Endothelial cell of umbilical vein (primary cell): Measurements from ENCODE around the gene RPS5. TPM values are rescaled to one million over a fixed set of nuclear protein-coding genes. Genes with fewer than 3 reads are reported as not detected.

Source experiments
- BruUV-seq: library from RNA; stranded (reverse); fragments of 400-500 nt; replicated peaks from 2 replicates; lab custom pipeline; 2021; lab: Mats Ljungman, UMichigan
- CTCF ChIA-PET: fragments of 300-600, 350-600 bp; sonication (Branson Sonifier 250); formaldehyde crosslinking; loops from one replicate; lab custom pipeline; 2021; ENCODE audit warnings: antibody characterized with exemption, inconsistent platforms; lab: Charles Lee
- POLR2A ChIA-PET: fragments of 300-600, 350-600 bp; sonication (Branson Sonifier 250); formaldehyde crosslinking; loops from one replicate; lab custom pipeline; 2021; ENCODE audit warnings: antibody characterized with exemption, inconsistent platforms; lab: Charles Lee
- DNase-seq: peaks from one replicate; pipeline ENCODE4 v3.0.0-alpha.2; 2011; ENCODE audit warnings: low read depth, low spot score
- FAIRE-seq: peaks from 2 replicates; lab custom pipeline; 2011; peaks lifted over from hg19 to GRCh38; lab: Jason Lieb, UNC
- H2AFZ ChIP-seq: 2 replicates; pipeline ENCODE4 v1.6.0; 2012; ENCODE audit warnings: low read depth, low read length, control low read depth, inconsistent platforms
- H3K27ac ChIP-seq: 2 replicates; pipeline ENCODE4 v1.5.1; 2011; ENCODE audit warnings: low read depth, mild to moderate bottlenecking, control low read depth, low read length, moderate library complexity; ENCODE audit not compliant: insufficient read depth
- H3K27me3 ChIP-seq, 2 experiments: 2 replicates each; pipeline versions ENCODE4 v1.6.0 to v1.6.1; 2011; ENCODE audit warnings: low read length in 2 of 2, mixed read lengths in 1 of 2; ENCODE audit not compliant: control insufficient read depth in 2 of 2, insufficient read depth in 2 of 2
- H3K36me3 ChIP-seq, 2 experiments: 2 replicates in 1 of 2; 3 replicates in 1 of 2; pipeline ENCODE4 v1.5.1; 2011; ENCODE audit warnings: low read length in 2 of 2, mild to moderate bottlenecking in 1 of 2, moderate library complexity in 1 of 2; ENCODE audit not compliant: control insufficient read depth in 2 of 2, insufficient read depth in 2 of 2; ENCODE audit errors: extremely low read depth in 1 of 2
- H3K4me1 ChIP-seq: 3 replicates; pipeline ENCODE4 v1.5.1; 2011; ENCODE audit warnings: mild to moderate bottlenecking, low read length; ENCODE audit not compliant: control insufficient read depth, insufficient read depth; ENCODE audit errors: extremely low read depth
- H3K4me2 ChIP-seq: 2 replicates; pipeline ENCODE4 v1.6.1; 2011; ENCODE audit warnings: low read length, control low read depth, mixed read lengths; ENCODE audit not compliant: insufficient read depth
- H3K4me3 ChIP-seq, 3 experiments: fragments of 200-600 bp in 1 of 3; sonication (generic), shearing (Covaris generic) in 1 of 3; replicated peaks in 1 of 3; 2 replicates each; pipeline ENCODE4 v1.5.1; 2011 to 2016; ENCODE audit warnings: control low read depth in 3 of 3, low read length in 3 of 3, mild to moderate bottlenecking in 2 of 3, inconsistent platforms in 1 of 3, low read depth in 1 of 3, moderate library complexity in 1 of 3; ENCODE audit not compliant: insufficient read depth in 1 of 3
- H3K79me2 ChIP-seq: 2 replicates; pipeline ENCODE4 v1.6.0; 2012; ENCODE audit warnings: low read length, inconsistent platforms; ENCODE audit not compliant: control insufficient read depth, insufficient read depth
- H3K9ac ChIP-seq: replicated peaks from 2 replicates; pipeline ENCODE3; 2011; ENCODE audit warnings: low read length, control low read depth; ENCODE audit not compliant: insufficient read depth; ENCODE audit errors: extremely low read depth
- H3K9me1 ChIP-seq: replicated peaks from 3 replicates; pipeline ENCODE4 v1.6.0; 2011; ENCODE audit warnings: mild to moderate bottlenecking, low read length; ENCODE audit not compliant: control insufficient read depth, insufficient read depth; ENCODE audit errors: extremely low read depth
- H3K9me3 ChIP-seq: replicated peaks from 2 replicates; pipeline ENCODE4 v1.5.1; 2012; ENCODE audit warnings: low read length, inconsistent platforms; ENCODE audit not compliant: control insufficient read depth, insufficient read depth
- H4K20me1 ChIP-seq: replicated peaks from 2 replicates; pipeline ENCODE3; 2011; ENCODE audit warnings: mild to moderate bottlenecking, low read length; ENCODE audit not compliant: control insufficient read depth, insufficient read depth; ENCODE audit errors: extremely low read depth
- CTCF ChIP-seq, 2 donors: IDR thresholded peaks; 1 replicate in 1 of 2; 2 replicates in 1 of 2; pipeline ENCODE4 v1.5.1; 2011; ENCODE audit warnings: low read length in 2 of 2, mild to moderate bottlenecking in 2 of 2, moderate library complexity in 2 of 2, control low read depth in 1 of 2, inconsistent platforms in 1 of 2, low read depth in 1 of 2; ENCODE audit not compliant: insufficient read depth in 1 of 2; ENCODE audit errors: extremely low read depth in 1 of 2
- EZH2 ChIP-seq: IDR thresholded peaks from 2 replicates; pipeline ENCODE4 v1.6.1; 2012; ENCODE audit warnings: borderline replicate concordance, low read depth, mild to moderate bottlenecking, moderate library complexity, low read length, inconsistent platforms; ENCODE audit not compliant: severe bottlenecking
- FOS ChIP-seq: IDR thresholded peaks from 2 replicates; pipeline ENCODE4 v1.6.1; 2011; ENCODE audit warnings: mild to moderate bottlenecking, low read length, moderate library complexity, borderline replicate concordance; ENCODE audit not compliant: insufficient read depth
- GATA2 ChIP-seq: IDR thresholded peaks from 2 replicates; pipeline ENCODE4 v1.7.0; 2011; ENCODE audit warnings: low read depth, mild to moderate bottlenecking, moderate library complexity, mixed read lengths, low read length; ENCODE audit not compliant: insufficient read length, insufficient read depth
- JUN ChIP-seq: IDR thresholded peaks from 2 replicates; pipeline ENCODE4 v1.6.1; 2011; ENCODE audit warnings: borderline replicate concordance, low read depth; ENCODE audit not compliant: insufficient read length, insufficient read depth
- MAX ChIP-seq: IDR thresholded peaks from 2 replicates; pipeline ENCODE4 v1.6.1; 2011; ENCODE audit not compliant: insufficient read depth, insufficient read length
- POLR2A ChIP-seq: IDR thresholded peaks from 2 replicates; pipeline ENCODE4 v1.6.1; 2012; ENCODE audit warnings: low read depth, mild to moderate bottlenecking, control low read depth, low read length
- POLR2AphosphoS5 ChIP-seq: IDR thresholded peaks from 2 replicates; pipeline ENCODE4 v1.6.1; 2012; ENCODE audit warnings: low read depth, mild to moderate bottlenecking, control low read depth, low read length, moderate library complexity; ENCODE audit not compliant: insufficient read depth
- dilution Hi-C: fragments of 300-500 bp; cut with MboI; formaldehyde crosslinking; loops from one replicate; pipeline ENCODE4 v1.15.0; 2019; ENCODE audit warnings: low sequenced_read_pairs; ENCODE audit not compliant: extremely low pct_ligation_motif_present
- intact Hi-C: fragments of 100-400 bp; cut with micrococcal nuclease; formaldehyde crosslinking; loops from one replicate; pipeline ENCODE4 v1.10.0; 2022
- polyA plus RNA-seq, 4 experiments: library from polyadenylated mRNA; depleted of rRNA in 3 of 4; stranded (reverse) in 3 of 4; unstranded in 1 of 4; fragments of >200 nt; gene quantifications; 2 replicates each; pipeline versions ENCODE4 v1.2.1 to v1.2.3, GENCODE V29; 2011 to 2012; ENCODE audit warnings: missing spikeins in 1 of 4
- total RNA-seq: library from RNA; stranded (reverse); gene quantifications from 2 replicates; pipeline ENCODE4 v1.2.3, GENCODE V29; 2021

The RPS5 gene
- total and polyA plus RNA-seq, 2 donors (not counting 3 experiments of a cell fraction or from before 2014, with no cell fraction given) = 993 to 3,430 TPM

- Histone ChIP-seq H3K9me1 (no peaks in the 10 kb centered on the region), H2AFZ (peak overlapping the region; percentile 66), H3K4me1 (peaks cover 17% of the 10 kb centered on the region), H3K9me3 (no peaks in the 10 kb centered on the region), H4K20me1 (peaks cover 2% of the 10 kb centered on the region), H3K27ac (peak overlapping the region; percentile 88), H3K4me2 (peak overlapping the region; percentile 76), H3K9ac (peak overlapping the region; percentile 91), H3K79me2 (peaks cover 32% of the 10 kb centered on the region), H3K27me3 (no peaks in the 10 kb centered on the region), H3K36me3 (peaks cover 0 to 5% of the 10 kb centered on the region in 2 experiments), H3K4me3 (peak overlapping the region; percentile 42 to 93 (median 67))
- DNase-seq = no peak
- no peak for FAIRE-seq
- intact Hi-C loops = loop anchor here (2.0 kb wide), 1 partner anchor 15 kb away; no protein-coding TSS in a partner anchor
- no TSS peak for BruUV-seq
- ChIA-PET POLR2A (no interaction called here), CTCF (no interaction called here)
- TF ChIP-seq POLR2A = no peak
- TF ChIP-seq EZH2 = no peak
- no peak for TF ChIP-seq CTCF (IDR thresholded peaks at IDR 0.05; ENCODE audit: extremely low read depth in 1 of 2, insufficient read depth in 1 of 2, low read depth in 1 of 2, low read length in 2 of 2)
- no peak for TF ChIP-seq GATA2
- TF ChIP-seq POLR2AphosphoS5 = no peak
- TF ChIP-seq JUN = no peak
- TF ChIP-seq FOS = no peak
- TF ChIP-seq MAX = no peak
- dilution Hi-C loops = no loop called here
Observed at GRCh38 chr19:58385891-58386575, 1.0 kb upstream of the RPS5 start.
